ENCODE data around the gene BAIAP2L2.
"Not testable (repeated sequence)": the region's sequence is repeated elsewhere in the genome, so short reads cannot be mapped to it uniquely, and the experiment has no call there.

The BAIAP2L2 gene

GRCh38 chr22:38127869-38128268 lies 17.4 kb upstream of the BAIAP2L2 start:
- no peak for DNase-seq (ENCODE audit: low spot score)

DNA sequence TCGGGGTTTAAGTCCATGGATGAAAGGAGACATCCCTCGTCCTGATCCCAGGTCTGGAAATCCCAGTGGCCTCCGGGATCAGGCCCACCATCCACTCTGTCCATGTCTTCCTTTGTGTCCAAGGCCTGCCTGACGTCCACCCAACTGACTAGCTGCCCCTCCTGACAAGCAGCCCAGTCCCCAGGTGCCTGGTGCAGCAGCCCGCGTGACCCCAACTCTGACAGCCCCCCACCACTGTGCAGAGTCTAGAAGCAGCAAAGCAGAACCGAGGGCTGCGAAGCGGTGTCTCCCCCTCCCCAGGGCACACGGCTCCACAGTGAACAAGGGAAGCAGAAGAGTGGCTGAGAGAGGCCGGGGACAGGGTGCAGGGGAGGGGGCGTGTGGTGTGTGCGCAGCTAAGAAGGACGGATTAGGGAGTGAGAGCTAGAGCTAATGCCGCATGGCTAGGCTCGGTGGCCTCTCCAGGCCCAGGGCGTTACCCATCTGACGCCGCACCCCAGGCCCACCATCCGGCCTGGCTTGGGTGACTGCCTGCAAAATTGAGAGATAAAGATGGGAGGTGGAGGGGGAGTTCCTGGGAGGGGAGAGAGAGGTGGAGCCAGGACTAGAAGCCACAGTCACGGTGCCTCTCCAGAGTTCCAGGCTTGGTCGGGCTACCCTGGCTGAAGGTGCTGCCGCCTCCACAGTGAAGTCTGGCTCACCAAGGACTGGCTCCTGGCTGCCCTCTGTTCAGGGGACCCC lies 16.6 kb upstream of the BAIAP2L2 start:
- DNase-seq (ENCODE audit: low spot score) = peak; percentile 80

- no peak for DNase-seq (ENCODE audit: low spot score)
Measured at GRCh38 chr22:38125751-38126201, 15.3 kb upstream of the BAIAP2L2 start.

DNA sequence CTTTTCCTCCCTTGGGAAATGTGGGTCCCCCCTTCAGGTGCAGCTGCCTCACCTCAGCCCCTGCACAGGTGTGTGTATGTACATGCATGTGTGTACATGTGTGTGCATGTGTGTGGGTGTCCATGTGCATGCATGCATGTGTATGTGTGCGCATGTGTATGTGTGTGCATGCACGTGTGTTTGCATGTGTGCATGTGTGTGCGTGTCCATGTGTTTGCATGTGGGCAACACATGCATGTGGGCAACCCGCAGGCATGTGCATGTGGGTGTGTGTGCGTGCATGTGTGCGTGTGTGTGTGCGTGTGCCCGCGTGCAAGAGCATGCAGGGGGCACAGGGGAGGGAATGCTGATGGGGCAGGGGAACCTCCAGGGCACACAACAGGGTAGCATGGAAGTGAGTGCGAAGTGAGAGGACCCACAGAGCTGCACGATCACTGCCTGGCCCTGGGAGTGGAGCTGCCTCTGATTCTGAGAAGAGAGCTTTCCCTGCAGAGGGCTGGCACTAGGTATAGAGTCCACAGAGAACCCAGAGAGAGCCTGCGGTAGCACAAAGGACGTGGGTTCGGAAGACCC lies 14.6 kb upstream of the BAIAP2L2 start:
- no peak for DNase-seq (ENCODE audit: low spot score)

- DNase-seq (ENCODE audit: low spot score) = no peak
Measured at GRCh38 chr22:38124236-38124974, 13.9 kb upstream of the BAIAP2L2 start.

DNA sequence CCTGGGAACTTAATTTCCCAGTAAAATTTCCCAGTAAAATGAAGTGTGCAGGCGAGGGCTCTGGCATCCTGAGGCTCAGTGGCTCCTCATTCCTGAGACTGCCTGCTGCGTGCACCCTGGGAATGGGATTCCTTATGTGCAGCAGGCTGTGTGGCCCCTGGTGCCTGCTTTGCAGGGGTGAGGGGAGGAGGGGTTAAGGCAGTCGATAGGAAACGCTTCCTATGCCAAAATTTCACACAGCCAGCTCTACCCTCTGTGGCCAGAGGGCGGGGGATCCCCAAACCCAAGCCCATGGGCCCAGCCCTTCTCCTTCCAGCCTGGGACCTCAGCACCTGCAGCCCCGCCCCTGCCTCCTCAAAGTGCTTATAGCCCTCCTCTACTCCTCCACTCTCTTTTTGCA lies 12.1 kb upstream of the BAIAP2L2 start:
- no peak for DNase-seq (ENCODE audit: low spot score)

- no peak for DNase-seq (ENCODE audit: low spot score)
Measured at GRCh38 chr22:38120359-38121110, 10.1 kb upstream of the BAIAP2L2 start.

DNA sequence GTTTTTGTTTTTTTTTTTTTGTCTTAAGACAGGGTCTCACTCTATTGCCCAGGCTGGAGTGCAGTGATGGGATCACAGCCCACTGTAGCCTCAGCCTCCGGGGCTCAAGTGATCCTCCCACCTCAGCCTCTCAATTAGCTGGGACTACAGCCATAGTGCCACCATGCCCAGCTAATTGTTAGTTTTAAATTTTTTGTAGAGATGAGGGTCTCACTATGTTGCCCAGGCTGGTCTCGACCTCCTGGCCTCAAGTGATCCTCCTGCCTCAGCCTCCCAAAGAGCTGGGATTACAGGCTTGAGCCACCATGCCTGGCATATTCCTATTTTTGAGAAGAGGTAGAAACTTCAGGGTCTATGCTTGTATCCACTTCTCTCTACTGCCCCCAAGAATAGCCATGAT lies 8.3 kb upstream of the BAIAP2L2 start:
- not testable (repeated sequence) for DNase-seq (ENCODE audit: low spot score)

- DNase-seq (ENCODE audit: low spot score) = no peak
Measured at GRCh38 chr22:38118182-38118581, 7.7 kb upstream of the BAIAP2L2 start.

GRCh38 chr22:38117556-38117955 lies 7.1 kb upstream of the BAIAP2L2 start:
- not testable (repeated sequence) for DNase-seq (ENCODE audit: low spot score)

DNA sequence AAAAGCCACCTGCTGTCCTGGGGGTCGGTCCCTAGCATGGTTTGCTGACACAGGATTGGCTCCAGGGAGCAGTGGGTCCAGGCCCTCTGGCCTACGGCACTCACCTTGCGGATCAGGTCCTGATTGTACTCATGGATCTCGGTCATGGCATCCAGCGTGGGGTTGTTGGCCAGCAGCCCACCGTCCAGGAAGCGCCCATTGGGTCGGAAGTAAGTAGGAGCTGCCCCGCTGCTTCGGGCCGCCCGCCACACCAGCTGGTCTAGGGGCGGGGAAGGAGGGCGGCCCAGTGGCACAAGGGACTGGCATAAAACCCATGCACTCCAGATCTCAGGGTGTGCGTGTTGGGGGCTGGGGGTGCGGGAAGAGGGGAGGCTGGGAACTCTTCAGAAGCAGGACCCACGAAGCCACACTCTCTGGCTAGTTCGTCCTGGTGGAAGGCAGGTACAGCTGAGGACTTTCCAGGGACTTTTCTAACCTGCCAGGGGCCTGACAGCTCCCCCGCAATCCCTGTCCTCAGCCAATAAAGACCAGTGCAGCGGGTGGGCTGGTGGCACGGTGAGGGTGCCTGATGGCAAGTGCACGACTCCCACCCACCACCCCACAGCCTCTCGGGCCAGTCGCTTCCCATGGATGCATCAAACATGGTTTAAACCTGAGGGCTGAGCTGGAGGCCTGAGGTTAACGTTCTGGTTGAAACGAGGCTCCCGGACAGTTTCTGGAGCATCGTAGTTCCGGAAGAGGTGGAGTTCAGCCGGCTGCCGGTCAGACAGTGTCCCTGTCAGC lies 5.1 kb upstream of the BAIAP2L2 start:
- no peak for DNase-seq (ENCODE audit: low spot score)

- DNase-seq (ENCODE audit: low spot score) = peak; percentile 79
Measured at GRCh38 chr22:38114484-38115398, 4.3 kb upstream of the BAIAP2L2 start.

- DNase-seq (ENCODE audit: low spot score) = no peak
Measured at GRCh38 chr22:38112381-38112780, 1.9 kb upstream of the BAIAP2L2 start.

DNA sequence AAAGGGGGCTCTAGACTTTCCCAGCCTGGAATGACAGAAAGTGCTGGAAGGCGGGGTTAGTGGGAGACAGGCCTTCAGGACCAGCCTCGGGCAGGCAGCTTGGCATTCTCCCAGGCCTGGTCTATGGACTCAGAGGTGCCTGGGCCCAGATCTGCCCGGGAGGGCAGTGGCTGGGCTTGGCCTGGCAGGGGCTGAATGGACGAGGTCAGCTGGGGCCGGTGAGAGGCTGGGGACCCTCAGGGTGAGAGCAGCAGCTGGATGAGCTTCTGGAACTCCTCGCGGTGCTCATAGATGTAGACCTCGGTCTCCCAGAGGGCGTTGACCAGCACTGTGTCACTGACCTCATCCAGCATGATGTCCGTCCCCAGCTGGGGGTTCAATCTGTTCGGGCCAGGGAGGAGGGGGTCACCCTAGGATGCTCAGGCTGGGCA lies 1.5 kb upstream of the BAIAP2L2 start:
- DNase-seq (ENCODE audit: low spot score) = no peak

GRCh38 chr22:38110863-38111852 lies 674 bp upstream of the BAIAP2L2 start:
- DNase-seq (ENCODE audit: low spot score) = no peak

- no peak for DNase-seq (ENCODE audit: low spot score)
Measured at GRCh38 chr22:38109371-38110001, 998 bp downstream of the BAIAP2L2 start.

GRCh38 chr22:38108561-38109319 lies 1.7 kb downstream of the BAIAP2L2 start:
- DNase-seq (ENCODE audit: low spot score) = no peak
